C4-2B (cell line): ENCODE data around the gene KCNQ5.

Experiments used
- CTCF ChIP-seq: fragments of 450-650 bp; conservative IDR thresholded peaks from 2 replicates; pipeline ENCODE4 v1.5.1; 2017; ENCODE audit warnings: mild to moderate bottlenecking
- ZFX ChIP-seq: fragments of 450-650 bp; IDR thresholded peaks from 2 replicates; pipeline ENCODE4 v1.6.1; 2017

DNA sequence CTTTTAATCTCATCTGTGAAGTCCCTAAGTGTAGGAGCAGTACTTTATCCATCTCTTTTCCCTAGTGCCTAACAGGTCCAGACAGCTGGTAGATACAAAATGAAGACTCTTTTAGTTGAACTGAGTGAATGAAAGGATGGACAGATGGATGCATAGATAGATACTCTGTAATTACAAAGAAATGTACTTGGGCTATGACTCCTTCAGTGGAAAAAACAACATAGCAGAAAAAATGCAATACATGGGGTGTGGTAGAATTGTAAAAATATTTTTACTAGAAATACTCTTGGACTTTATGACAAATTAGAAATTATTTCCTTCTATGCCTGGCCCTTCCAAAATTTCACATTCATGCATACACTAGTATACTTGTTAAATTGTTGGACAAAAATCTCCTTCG lies 29.3 kb downstream of the KCNQ5 start:
- TF ChIP-seq CTCF (no peak), ZFX (no peak)
